CD4-positive, alpha-beta T cell treated with Interferon gamma for 1 hour (primary cell): ENCODE measurements around the gene ZSWIM8.
A peak's percentile ranks its signal among the peaks of the same experiment; 100 is the strongest.
"Not testable (repeated sequence)": the region's sequence is repeated elsewhere in the genome, so short reads cannot be mapped to it uniquely, and the experiment has no call there.

Experiments used
- DNase-seq: peaks from one replicate; pipeline ENCODE4 v3.0.0-alpha.2; 2020

Gene ZSWIM8

GRCh38 chr10:73773152-73773879, 12.1 kb upstream of the ZSWIM8 start:
- no peak for DNase-seq

DNA sequence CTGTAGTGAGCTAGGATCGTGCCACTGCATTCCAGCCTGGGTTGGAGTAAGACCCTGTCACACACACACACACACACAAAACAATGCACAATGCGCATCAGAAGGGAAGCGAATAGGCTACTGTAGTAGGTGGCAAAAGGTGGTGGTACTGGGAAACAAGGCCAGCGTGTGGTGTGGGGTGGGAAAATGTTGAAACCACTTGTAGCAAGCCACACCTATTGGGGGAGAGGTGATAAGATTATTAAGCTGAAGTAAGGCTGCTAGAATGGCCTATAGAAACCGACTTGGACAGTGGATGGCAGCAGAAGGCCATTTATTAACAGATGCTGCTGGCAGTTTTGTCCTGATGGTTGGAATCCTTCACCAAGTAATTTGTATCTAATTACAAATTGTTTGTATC, 10.8 kb upstream of the ZSWIM8 start:
- peak; percentile 46 for DNase-seq

DNA sequence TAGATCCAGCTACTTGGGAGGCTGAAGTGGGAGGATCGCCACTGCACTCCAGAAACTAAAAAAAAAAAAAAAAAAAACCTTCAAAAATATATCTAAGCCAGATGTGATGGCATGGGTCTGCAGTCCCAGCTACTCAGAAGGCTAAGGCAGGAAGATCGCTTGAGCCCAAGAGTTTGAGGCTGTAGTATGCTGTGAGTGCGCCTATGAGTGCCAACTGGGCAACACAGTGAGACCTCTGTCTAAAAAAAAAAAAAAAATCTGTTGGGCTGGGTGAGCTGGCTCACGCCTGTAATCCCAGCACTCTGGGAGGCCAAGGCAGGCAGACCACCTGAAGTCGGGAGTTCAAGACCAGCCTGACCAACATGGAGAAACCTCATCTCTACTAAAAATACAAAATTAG, 6.4 kb upstream of the ZSWIM8 start:
- DNase-seq, result no peak

GRCh38 chr10:73779539-73780197, 5.7 kb upstream of the ZSWIM8 start:
- DNase-seq, result no peak

DNA sequence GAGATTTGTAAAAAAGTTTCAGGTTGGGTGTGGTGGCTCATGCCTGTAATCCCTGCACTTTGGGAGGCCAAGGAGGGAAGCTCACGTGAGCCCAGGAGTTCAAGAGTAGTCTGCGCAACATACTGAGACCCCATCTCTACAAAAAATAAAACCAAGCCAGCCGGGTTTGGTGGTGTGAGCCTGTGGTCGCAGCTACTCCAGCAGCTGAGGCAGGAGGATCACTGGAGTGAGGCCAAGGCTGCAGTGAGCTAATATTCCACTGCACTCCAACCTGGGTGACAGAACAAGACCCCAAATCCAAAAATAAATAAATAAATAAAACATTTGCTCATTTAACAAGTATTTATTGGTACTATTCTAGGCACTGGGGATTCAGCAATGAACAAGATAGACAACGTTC, 5.1 kb upstream of the ZSWIM8 start:
- no peak for DNase-seq

DNA sequence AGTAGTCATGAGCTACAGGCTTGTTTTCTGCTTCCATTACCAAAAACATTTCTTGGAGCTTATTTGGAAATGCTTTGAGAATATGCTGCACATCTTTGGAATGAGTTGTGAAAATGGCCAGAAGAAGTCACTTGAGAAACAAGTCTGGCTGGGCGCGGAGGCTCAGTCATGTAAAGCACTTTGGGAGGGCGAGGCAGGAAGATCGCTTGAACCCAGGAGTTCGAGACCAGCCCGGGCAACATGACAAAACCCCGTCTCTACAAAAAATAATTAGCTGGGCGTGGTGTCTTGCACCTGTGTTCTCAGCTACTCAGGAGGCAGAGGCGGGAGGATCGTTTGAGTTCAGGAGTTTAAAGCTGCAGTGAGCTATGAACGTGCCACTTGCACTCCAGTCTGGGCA, 4.4 kb upstream of the ZSWIM8 start:
- DNase-seq, result no peak

GRCh38 chr10:73781548-73781878, 3.9 kb upstream of the ZSWIM8 start:
- DNase-seq, result no peak

GRCh38 chr10:73781879-73782748, 3.3 kb upstream of the ZSWIM8 start, which contains the start of gene CHCHD1:
TSS of gene CHCHD1 (plus strand) at chr10:73782048. CDS start at chr10:73782076, 28 bp downstream.
- peak; percentile 83 for DNase-seq

GRCh38 chr10:73782749-73783085, 2.7 kb upstream of the ZSWIM8 start:
- no peak for DNase-seq

DNA sequence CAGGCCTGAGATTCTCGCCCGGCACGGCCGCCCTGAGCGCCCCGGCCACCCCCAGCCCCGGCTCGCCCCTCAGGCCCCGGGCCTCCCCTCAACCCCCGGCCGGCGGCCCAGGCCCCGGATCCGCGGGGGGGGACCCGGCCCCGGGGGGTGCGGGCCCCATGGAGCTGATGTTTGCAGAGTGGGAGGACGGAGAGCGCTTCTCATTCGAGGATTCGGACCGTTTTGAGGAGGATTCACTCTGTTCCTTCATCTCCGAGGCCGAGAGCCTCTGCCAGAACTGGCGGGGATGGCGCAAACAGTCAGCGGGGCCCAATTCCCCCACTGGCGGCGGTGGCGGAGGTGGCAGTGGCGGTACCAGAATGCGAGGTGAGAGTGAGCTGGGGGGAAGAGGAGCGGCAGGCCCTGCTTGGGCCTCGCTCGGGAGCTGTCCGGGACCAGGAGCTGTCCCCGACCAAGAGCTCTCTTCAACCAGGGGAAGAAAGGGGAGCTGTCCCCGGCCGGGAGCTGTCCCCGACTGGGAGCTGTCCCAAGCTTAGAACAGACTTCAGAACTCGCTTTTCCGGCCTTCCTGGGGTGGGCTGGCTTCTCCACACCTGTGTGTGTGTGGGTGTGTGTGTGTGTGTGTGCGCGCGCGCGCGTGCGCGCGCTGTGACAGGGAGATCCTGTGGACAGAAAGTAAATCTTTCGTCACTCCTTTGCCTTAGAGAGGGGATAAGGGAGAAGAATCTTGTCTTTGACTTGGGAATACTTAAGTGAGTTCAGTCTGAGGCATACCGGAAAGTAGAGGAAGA, 510 bp downstream of the ZSWIM8 start:
- peak; percentile 39 for DNase-seq

- no peak for DNase-seq
These were observed 1.1 kb downstream of the ZSWIM8 start for GRCh38 chr10:73786512-73786885.

GRCh38 chr10:73787031-73787800, 1.8 kb downstream of the ZSWIM8 start:
- DNase-seq, result not testable (repeated sequence)

DNA sequence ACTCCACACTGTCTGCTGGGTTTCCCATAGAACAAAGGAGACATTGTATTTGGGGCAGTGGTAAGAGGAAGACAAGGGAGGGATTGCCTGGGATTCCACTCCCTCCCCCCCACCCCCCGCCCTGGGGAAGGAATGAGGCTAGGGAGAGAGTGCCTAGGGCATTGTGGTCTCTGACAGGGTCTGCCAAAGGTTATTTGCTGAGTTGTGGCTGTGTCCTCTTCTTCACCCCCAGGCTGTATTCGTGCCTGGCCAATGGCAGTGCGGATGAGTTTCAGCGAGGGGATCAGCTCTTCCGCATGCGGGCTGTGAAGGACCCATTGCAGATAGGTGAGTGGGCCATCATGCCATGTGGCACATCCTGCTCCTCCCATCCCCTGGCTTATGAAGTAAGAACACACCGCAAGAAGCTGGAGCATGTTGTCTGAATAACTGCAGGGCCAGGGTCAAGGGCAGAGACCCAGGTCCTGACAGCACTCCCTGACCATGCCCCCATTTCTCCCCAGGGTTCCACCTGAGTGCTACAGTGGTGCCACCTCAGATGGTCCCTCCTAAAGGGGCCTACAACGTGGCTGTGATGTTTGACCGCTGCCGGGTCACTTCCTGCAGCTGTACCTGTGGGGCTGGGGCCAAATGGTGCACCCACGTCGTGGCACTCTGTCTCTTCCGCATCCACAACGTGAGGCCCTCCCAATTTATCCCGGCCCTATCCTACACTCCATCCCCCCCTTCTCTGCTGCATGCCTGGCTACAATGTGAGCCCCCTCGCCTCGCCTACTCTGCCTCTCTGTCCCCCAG, 3.7 kb downstream of the ZSWIM8 start:
- no peak for DNase-seq

GRCh38 chr10:73789659-73790055, 4.3 kb downstream of the ZSWIM8 start:
- no peak for DNase-seq

- DNase-seq, result no peak
These were observed 5.7 kb downstream of the ZSWIM8 start for GRCh38 chr10:73790886-73791625.

DNA sequence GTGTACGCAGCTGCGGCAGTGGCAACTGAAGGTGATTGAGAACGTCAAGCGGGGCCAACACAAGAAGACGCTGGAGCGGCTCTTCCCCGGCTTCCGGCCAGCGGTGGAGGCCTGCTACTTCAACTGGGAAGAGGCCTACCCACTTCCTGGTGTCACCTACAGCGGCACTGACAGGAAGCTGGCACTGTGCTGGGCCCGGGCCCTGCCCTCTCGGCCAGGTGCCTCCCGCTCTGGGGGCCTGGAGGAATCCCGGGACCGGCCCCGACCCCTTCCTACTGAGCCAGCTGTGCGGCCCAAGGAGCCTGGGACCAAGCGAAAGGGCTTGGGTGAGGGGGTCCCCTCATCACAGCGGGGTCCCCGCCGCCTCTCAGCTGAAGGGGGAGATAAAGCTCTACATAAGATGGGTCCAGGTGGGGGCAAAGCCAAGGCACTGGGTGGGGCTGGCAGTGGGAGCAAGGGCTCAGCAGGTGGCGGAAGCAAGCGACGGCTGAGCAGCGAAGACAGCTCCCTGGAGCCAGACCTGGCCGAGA, 6.5 kb downstream of the ZSWIM8 start:
- no peak for DNase-seq

- no peak for DNase-seq
These were observed 8.1 kb downstream of the ZSWIM8 start for GRCh38 chr10:73793456-73793855.

- DNase-seq, result not testable (repeated sequence)
These were observed 10.1 kb downstream of the ZSWIM8 start for GRCh38 chr10:73795491-73795890.

GRCh38 chr10:73796035-73796434, 10.6 kb downstream of the ZSWIM8 start:
- DNase-seq, result not testable (repeated sequence)

DNA sequence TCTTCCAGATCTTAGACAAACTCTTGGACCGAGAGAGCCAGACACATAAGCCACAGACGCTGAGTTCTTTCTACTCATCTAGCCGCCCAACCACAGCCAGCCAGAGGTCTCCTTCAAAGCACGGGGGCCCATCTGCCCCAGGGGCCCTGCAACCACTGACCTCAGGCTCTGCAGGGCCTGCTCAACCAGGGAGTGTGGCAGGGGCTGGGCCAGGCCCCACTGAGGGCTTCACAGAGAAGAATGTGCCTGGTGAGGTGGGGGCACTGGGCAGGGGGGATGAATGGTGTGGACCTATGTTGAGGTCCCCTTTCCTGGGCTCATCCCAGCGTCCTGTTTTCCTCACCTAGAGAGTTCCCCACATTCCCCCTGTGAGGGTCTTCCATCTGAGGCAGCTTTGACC, 11.4 kb downstream of the ZSWIM8 start:
- no peak for DNase-seq
